HG02970 (cell line): ENCODE data around the gene FABP3.

ENCODE experiments used
- ATAC-seq: cut with Tn5 transposase; IDR thresholded peaks from one replicate; pipeline ENCODE4 v1.9.1; 2021; ENCODE audit warnings: mild to moderate bottlenecking, moderate library complexity, moderate number of reproducible peaks; ENCODE audit not compliant: unreplicated experiment, low FRiP score

The FABP3 gene

DNA sequence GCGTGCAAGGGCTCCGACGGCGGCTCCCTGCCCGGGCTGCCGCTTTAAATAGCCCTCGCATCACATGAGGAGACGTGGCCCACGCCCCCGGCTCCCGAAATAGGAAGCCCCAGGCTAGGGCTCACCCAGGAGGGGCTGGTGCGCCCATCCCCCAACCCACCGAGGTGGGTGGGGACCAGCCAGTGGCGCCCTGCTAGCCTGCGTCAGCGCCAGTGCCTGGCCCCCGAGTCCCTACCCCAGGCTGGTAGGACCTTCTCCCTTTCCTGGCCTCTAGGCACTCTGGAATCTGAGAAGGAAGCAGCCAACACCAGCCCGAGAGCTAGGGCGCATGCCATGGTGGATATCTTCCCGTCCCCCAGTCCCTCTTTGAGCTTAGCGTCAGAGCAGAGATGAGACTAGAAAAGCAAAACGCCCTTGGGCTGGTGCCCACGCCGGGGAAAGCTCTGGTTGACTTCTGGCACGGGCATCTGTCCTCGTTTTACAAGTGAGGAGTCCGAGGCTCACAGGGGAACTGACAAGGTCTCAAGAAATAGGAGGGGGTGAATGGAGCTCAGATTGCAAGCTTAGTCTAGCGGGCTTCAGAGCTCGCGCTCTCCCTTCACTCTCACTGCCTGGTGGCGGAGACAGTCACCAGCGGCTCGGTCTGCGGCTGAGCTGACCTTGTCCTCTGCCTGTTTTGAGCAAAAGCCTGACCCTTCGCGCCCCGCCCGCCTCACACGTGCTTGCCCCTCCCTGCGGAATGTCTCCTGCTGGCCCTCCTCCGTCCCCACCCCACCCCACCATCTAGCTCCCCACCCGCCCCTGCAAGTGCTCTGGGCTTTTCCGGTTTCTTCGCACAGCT is at the start of gene FABP3:
Gene FABP3 (minus strand): TSS at position 21 of the 841 bp plus-strand sequence. CDS start 62 bp downstream, outside the sequence.
- no peak for ATAC-seq

DNA sequence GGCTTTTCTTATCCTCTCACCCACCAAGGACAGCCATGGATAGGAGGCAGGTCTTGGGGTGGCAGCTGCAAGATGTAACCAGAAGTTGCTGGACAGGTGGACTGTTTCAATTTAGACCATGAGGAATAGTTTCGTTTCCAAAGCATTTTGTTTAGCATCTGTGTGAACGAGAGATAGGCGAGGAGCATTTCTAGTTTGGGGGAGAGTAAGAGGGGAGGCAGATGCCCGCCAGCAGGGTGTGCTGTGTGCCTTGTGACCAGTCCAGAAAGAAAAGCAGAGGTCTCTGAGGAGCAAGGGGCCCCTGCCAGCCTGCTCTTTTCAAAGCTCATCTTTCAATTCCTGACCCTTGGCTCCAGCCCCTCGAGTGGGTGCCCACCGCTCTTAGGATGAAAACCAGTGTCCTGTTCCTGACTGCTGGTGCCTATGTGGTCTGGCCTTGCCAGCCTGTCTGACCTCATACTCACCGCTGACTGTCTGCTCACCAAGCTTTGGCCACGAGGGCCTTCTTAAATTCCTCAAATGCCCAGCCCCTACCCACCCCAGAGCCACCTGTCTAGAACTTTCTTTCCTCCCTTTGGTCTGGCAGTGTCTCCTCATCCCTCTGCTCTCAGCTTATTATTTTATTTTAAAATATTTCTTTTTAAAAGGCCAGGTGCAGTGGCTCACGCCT is 48.6 kb upstream of the FABP3 start:
- no peak for ATAC-seq

DNA sequence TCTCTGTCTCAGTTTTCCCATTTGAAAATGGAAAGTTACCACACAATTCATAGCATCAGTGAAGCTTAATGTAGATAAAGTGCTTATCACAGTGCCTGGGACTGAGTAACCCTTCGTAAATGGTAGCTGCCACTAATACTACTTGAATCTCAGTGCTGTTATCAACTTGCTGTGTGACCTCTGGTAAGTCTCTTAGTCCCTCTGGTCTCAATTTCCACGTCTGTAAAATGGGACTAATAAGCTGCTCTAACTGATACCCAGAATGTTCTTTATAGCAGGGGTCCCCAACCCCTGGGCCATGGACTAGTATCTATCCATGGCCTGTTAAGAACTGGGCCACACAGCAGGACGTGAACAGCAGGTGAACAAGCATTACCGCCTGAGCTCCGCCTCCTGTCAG is 47.8 kb upstream of the FABP3 start:
- ATAC-seq, result no peak

DNA sequence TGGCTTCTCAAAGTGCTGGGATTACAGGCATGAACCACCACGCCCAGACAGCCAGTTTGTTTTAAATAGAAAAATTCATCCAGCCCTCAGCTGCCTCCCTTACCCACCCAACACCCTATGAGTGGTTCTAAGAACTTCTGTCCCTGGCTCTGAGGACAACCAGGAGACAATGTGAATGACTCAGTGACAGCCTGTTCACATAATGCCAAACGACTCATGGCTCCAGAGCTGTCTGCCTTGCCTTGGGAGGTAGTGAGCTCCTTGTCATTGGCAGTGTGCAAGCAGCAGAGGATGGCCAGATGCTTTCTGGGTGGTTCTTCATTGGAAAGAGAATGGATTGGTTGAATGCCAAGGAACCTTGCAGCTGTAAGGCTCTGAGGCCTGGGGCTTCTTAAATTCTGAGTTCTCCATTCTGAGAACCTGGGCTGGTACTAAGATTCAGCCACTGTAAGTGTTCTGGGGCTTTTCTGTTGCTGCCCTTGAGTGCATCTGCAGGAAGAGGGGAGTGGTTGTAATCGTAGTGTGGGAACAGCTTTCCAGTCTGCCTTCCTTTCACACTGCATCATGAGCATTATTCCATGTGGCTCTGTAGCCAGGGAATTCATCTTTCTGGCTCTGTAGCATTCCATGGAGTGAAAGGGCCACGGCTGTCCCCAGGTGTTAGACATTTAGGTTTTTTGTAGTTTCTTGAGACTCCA is 45.9 kb upstream of the FABP3 start:
- ATAC-seq, result no peak

DNA sequence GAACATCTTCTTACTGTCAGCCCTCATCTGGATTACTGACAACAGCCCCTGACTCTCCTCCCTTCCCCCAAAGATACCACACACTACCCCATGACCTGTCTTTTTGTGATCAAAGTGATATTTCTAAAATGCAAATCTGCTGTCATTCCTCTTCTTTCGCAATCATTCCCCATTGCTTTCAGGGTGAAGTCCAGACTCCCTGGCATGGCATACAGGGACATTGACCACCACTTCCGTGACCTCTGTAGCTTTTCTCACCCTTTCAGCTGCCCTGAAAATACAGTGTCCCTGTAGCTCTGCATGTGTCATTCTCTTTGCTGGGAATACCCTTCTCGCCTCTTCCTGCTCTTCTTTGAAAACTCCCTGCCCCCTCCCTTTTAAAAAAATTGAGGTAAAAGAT is 44.3 kb upstream of the FABP3 start:
- ATAC-seq, result no peak

DNA sequence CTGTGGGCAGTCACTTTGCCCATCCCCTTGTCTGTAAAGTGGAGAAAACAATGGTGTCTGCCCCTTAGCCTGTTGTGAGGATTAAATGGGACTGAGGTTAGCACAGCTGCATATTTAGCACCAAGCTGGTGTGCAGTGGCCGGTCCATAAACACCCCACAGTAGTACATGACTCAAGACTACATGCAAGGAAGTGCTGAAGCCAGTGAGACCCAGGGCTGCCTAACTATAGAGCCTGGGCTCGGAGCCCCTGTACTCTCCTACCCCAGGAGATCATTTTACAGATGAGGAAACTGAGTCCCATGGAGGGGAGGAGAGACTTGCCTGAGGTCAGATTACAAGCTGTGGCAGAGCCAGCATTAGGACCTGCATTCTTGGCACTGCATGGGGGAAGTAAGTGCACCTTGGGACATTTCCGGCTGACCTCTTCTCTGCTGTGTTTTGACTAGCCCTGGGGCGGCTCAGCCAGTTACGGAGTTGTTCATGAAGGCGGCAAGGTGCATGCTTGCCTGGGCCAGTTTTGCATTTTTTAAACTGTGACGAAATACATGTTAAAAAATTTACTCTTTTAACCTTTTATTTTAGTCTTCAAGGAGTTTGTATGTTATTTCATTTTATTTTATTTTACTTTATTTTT is 43.3 kb upstream of the FABP3 start:
- no peak for ATAC-seq

DNA sequence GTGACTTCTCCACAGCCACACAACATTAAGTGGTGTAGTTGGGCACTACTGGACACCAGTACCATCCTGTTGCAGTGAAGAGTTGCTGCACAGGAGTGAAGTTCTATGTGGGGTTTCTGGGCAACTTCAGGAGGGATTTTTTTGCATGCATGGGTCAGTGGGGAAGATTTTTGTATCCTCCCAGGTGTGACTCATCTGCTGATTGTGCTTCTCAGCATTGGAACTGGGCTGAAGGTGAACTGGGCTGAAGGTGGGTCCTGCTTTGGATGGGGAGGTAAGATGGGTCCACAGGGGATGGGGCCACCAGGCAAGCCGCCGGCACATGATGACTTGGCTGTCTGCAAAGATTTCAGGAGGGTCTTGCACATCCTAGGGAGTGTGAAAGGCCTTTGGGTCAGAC is 42.8 kb upstream of the FABP3 start:
- ATAC-seq, result no peak

DNA sequence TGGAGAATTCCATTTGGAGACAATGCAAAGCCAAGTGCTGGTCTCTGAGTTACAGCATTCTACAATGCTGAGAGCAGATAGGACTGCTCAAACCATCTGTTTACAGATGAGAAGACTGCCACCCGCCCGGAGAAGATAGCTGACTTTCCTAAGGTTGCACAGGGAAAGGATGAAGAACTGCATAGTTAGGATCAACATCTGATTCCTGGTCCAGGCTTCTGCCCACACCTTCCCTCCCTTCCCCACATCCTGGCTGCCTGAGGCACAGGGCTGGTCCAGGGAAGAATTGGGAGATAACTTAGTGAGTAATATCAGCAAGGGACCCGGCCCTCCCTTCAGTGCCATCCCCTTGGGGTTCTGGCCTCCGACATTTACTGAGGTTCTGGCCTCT is 42.1 kb upstream of the FABP3 start:
- ATAC-seq, result no peak

DNA sequence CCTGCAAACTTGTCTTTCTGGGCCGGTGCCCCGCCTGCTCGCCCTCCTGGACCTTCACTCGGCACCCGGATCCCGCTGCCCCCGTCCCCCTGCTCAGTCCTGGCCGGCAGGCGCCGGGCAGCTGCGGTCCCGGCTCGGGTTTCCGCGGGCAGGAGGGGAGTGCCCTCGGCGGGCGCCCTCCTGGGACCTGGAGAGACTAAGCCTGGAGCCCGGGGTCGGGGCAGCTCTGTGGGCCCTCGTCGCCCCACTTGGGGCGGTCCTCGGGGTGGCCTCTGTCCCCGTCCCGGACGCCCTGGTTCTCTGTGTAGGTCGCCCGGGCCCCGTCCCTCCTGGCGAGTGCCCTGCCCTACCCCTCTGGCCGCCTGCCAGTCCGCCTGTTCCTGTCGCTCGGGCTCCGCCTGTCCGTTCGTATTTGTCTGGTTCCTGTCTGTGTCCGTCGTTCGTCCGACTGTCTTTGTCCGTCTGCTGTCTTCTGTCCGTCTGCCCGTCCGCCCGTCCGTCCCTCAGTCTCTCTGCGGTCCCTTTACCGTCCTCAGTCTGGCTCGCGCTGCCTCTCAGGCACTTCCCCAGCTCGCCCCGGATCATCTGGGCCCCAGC is 40.6 kb upstream of the FABP3 start:
- ATAC-seq, result no peak

DNA sequence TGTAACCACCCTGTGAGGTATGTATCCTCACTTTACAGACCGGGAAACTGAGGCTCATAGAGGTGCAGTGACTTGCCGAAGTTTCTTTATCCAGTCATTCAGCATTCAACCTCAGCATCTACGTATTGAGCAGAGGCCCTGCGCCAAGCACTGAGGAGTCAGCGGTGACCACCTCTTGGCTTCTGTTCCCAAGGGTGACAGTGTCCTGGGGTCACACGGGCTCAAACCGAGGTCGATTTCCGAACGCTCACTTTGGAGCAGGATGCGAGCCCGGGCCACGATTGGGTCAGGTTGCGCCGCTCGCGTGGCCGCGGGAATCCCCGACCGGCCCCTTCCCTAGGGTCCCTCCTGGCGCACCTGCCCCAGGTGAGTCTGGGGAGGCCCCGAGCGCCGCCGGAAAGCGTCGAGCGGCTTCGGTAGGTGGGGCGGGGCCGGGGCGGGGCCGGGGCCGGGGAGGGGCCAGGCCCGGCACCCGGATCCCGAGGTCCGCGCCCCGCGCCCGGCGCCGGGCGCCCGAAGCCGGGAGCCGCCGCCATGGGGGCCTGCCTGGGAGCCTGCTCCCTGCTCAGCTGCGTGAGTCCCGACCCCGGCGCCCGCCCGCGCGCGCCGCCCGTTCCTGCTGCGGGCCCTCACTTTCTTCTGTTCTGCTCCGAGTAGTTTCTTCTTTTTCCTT is 40.0 kb upstream of the FABP3 start, which contains the start of gene SERINC2:
Gene SERINC2 (plus strand): TSS at position 482 of the 673 bp plus-strand sequence. CDS start 53 bp downstream, at position 535.
- no peak for ATAC-seq

DNA sequence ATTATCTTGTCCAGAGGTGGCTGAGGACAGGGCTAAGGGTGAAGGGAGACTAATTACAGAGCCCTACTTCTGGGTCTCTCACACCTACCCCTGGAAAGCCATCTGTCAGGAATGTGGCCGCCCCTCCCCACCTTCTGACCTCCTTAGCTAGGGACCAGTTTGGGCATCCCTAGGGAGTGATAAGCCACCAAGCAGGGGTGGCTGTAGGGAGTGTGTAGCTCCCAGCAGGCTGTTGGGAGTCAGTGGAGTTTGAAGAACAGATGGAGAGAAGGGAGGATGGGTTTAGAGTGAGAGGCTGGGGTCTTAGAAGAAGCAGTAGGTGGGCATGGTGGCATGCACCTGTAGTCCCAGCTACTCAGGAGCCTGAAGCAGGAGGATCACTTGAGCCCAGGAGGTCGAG is 39.3 kb upstream of the FABP3 start:
- no peak for ATAC-seq

DNA sequence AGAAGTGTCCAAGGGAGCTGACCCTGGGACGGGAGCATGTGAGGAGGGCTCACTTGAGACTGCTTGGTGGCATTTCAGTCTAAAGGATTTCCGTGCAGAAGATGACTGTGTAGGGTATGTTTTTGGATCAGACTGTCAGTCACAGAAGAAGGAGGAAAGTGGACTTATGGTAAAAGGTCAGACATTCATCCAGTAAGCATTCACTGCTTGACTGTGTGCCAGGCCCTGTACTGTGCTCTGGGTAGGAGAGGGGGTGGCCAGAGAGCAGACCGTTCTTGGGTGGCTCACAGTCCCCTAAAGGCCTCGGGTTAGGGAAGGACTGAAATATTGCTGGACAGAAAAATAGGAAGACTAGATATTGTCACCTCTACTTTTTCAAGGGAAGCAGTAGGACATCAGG is 38.0 kb upstream of the FABP3 start:
- ATAC-seq, result no peak

DNA sequence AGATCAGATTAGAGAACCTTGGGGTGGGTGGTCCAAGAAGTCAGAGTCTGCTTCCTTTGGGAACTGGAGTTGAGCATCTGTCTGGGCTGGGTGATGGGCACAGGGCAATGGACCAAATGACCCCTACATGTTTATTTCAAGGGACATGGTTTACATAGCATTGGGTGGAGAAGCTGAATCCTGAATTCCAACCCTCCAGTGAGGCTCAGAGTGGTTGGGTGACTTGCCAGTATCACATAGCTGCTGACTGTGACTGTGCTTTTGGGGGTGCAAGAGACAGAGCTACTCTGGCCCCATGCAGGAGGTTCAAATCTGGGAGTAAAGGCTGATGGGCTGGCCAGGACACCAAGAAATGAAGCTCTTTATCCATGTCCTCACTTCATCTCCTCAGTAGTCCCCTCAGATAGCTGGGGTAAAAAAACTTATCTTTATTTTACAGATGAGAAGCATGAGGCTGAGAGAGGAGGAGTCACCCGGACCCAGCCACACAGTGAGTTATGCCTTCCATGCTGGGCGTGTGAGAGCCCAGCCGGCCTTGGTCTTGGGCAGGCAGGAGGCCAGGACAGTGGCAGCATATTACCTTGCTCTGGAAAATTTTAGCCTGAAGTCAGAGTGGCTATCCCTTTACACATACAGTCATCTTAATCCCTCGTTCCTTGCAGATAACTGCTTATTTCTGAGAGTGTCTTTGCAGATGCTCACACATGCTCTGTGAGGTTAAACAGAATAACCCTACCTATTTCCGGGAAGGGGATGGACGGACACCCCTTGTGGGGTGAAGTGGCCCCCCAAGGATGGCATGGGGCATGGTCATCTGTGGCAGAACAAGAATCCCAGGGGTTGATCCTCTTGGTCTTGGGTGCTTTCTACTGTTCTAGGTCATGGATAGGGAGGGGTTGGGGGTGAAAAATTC is 37.3 kb upstream of the FABP3 start:
- ATAC-seq, result no peak

DNA sequence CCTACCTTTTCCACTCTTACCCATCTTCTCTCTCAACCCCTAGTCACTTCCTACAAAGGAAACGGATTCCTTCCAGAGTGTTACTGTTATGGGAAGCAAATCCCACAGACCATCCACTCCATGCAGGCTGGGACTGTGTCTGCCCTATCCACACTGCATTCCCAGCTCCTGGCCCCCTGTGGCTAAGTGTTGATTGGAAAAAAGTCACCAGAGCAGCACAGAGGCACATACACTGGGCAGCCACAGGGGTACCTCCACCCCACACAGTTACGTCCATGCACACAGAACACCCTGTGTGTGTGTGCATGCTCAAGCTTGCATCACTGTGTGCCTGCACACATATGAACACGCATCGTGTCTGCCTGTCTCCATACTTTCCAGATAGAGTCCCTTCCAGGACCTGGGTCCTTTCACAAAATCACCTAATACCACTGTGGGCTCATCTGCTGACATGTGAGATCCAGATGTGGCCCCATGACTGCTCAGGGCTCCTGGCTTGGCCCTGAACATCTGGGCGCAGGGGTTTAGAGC is 36.0 kb upstream of the FABP3 start:
- no peak for ATAC-seq

DNA sequence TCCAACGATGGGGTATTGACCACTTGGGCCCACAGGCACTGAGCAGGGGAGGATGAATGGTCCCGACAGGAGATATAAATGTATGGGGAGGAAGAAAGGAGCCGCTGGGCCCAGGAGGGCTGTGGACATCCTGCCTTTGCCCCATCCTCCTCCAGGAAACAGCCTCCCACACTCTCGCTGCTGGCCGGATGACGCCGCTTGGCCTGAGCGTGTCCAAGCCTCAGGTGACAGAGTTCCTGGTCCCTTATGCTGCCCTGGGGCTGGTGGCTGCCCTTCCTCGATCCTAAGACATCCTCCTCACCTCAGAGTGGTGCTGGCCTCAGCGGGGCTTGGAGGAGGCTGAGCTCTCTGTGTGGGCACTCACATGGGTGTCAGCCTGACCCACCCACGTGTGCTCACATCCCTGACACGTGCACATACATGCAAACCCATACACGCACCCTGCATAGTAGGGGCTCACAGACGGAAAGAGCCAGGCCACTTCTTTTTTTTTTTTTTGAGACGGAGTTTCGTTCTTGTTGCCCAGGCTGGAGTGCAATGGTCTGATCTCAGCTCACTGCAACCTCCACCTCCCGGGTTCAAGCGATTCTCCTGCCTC is 34.3 kb upstream of the FABP3 start:
- ATAC-seq, result no peak

DNA sequence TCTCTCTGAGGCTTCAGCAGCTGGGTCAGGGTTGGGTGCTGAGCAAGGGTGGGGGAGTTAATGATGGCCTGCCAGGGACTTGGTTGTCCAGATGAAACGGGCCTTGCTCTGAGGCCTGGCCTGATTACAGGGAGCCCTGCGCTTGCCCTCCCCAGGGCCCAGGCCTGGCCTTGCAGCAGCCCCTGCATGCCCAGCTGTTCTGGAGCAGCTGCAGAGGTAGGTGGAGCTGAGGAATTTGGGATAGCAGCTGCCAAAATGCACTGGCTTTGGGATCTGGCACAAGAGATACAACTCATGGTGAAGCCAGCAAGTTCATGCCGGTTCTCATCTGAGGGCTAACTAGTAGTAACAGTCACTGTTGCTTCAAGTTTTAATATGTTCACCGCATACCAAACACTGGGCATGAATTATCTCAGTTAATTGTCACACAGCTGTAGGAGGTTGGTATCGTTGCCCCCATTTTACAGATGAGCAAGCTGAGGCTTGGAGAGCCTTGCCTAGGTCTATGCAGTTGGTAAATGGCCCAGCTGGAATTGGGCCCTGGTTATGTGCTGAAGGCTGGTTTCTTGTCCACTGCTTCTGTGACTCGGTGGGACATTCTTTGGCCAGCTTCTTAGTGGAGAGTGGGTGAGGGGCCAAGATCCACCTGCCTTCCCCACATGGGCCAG is 32.8 kb upstream of the FABP3 start:
- ATAC-seq, result no peak

DNA sequence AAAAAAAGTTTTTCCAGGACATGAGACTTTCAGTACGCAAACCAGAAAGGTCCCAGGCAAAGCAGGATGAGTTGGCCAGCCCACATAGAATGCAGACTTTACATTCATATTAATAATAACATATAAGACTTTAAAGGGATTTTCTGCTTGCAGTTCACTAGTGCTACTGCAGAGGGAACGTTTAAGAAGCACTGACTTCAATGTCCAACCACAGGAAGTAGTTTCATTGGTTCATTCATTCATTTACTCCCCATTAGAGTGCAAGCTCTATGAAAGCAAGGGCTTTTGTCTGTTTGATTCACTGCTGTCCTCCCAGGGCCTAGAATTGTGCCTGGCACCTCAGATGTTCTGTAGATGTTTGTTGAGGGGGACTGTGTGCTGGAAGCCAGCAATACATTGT is 28.4 kb upstream of the FABP3 start:
- ATAC-seq, result no peak

DNA sequence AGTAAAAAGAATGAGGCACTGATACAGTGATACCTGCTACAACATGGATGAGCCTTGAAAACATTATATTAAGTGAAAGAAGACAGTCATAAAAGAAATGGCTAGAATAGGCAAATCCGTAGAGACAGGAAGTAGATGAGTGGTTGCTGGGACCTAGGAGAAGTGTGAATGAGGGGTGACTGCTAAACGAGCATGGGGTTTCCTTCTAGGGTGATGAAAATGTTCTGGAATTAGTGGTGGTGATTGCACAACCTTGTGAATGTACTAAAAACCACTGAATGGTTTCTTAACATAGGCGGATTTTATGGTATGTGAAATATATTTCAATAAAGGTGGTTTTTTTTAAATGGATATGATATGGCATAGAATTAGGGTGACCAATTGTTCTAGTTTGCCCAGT is 27.5 kb upstream of the FABP3 start:
- no peak for ATAC-seq
